HG03354 (cell line): ENCODE measurements around the gene PLPP4.

Experiments used
- ATAC-seq: cut with Tn5 transposase; IDR thresholded peaks from one replicate; pipeline ENCODE4 v1.9.1; 2021; ENCODE audit warnings: mild to moderate bottlenecking; ENCODE audit not compliant: unreplicated experiment, poor library complexity, severe bottlenecking

PLPP4 gene

DNA sequence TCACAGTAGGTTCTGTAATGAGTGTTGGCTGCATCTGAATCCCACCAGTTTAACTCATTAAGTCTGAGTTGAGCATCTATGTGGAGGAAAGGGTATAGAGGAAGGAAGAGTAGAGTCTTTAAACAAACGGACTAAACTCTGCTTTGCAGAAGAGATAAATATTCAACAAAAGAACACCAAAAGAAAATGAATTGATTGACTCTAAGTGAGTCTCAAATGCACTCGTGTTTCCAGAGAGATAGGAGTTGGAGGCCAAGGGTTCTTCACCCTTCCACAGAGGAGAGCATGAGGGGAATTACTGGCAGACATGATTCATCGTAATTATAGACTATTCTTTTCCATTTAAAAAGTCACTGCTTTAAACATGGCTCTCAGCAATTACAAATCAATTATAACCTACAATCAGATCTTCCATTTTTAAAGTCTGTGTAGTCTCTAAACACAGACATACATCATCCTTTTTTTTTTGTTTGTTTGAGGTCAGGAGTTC lies 56.3 kb downstream of the PLPP4 start:
- no peak for ATAC-seq

DNA sequence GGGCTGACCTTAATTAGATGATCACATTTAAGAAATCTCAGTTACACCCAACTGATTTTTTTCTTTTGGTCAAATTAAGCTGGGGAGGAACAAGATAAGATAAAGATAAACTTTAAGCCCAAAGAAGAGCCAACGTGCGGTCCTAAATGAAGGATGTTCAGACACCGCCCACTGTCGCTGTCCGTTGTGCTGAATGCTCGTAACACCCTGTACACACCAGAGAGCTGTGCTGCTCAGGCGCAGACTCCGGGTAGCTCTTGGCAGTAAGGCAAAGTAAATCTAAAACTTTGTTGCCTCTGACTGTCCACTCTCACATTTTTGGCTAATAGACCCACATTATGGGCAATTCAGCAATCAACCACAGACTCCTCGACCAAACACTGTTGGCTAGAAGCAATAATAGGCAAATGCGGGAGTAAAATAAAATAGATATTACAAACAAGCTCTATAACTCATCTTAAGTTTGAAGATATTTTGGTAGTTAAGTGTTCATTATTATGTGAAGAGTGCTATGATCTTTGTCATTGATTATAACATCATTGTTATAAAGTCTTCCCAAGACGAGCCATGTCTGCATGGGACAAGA lies 57.1 kb downstream of the PLPP4 start:
- ATAC-seq: no peak

DNA sequence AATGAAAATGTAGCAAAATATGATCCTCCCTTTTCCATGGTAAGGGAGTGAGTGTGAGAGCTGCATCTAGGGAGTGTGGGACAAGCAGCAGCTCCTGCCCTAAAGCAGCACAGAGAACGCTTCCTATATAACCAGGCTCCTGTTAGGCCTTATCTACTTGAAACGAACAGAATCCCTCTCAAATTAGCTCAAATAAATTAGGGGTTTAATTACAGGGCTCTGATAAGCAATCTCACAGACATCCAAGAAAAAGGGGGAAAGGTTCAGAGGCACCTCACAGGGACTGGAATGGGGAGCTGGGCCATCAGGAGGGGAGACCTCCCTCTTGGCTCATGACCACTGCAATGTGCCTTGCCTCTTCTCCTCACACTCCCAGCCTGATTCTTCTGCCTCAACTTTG lies 57.9 kb downstream of the PLPP4 start:
- ATAC-seq: no peak

DNA sequence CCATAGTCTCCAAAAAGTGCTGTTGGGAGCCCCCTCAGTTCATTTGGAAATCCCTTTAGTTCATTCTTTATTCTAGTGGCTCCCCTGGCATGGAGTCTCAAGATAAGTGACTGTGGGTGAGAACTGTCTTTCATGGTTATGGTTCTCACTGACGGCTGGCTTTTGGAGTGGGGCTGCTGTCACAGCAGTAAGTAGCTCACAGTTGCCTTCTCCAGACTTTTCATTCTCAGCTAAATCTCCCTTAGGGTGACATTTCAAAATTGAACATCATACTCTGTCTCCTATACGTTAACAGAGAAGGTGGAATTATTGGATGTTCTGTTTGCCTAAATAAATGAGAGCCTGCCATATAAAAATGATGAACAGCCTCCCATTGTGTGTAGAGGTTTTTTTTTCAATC lies 58.7 kb downstream of the PLPP4 start:
- ATAC-seq: no peak

DNA sequence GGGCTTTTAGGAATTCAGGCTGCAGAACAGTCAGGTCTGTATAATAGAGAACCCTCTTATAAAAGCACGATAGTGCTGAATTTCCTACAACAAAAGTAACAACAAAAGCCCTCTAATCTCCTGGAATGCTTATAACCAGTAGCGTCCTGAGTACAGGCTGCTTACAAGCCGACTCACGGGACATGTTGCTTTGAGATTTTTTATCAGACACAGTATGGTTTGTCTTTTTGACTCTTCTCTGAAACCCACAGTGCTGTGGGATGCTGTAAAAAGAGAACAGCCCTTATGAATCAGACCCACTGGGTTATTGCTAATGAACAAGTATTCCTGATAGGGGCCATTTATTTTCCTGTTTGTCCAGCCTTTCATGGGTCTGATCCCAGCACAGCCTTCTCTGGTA lies 59.4 kb downstream of the PLPP4 start:
- no peak for ATAC-seq

DNA sequence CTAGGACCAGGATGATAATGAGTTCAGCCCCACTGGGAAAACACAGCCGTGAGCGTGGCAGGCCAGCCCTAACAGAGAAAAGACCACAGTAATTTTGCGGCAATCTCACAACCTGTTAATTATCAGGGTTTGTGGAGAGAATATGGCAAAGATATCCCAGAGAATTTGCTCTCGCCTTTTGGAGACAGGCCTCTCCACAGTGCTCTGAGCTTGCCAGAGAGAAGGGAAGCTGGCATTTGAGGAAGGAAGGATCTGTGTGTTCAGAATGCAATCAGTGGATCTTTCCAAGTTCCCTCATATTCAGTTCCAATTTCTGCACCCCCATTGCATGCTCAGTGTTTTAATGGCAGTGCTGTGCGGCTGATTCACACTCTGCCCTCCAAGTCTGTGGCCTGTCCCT lies 60.2 kb downstream of the PLPP4 start:
- ATAC-seq: no peak

GRCh38 chr10:120517881-120518484 lies 61.0 kb downstream of the PLPP4 start:
- no peak for ATAC-seq

DNA sequence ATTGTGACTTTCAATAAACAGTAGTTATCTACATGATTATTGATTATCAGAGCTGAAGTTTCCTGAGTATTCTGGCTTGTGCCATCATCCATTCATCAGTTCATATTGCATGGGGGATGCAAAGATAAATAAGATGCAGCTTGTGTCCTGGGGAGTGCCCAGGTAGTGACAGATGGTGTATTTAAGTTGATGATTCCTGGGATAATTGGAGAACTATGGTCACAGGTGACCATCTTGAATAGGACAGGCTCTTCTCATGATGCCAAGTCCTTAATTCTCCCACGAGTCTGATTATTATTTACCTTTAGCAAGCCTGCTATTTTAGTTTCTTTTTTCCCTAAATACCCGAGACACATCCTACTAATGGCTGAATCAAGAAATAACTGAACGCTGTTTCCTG lies 64.9 kb downstream of the PLPP4 start:
- no peak for ATAC-seq

- ATAC-seq: no peak
Measured at GRCh38 chr10:120527691-120528090, 70.7 kb downstream of the PLPP4 start.

DNA sequence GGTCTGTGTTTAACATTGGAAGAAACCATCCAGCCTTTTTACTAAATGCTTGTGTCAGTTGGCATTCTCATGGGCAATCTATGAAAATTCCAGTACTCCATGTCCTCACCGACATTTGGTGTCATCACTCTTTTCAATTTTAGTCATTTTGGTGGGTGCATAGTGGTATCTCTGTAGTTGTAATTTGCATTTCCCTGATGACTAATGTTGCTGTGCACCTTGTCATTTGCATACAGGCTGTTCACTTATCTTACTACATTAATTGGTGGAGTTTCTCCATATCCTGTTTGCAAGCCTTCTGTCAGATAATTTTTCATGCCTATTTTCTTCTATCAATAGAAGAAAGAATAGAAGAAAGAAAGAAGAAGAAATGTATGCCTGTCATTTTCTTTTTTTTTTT lies 73.7 kb downstream of the PLPP4 start:
- ATAC-seq: no peak

DNA sequence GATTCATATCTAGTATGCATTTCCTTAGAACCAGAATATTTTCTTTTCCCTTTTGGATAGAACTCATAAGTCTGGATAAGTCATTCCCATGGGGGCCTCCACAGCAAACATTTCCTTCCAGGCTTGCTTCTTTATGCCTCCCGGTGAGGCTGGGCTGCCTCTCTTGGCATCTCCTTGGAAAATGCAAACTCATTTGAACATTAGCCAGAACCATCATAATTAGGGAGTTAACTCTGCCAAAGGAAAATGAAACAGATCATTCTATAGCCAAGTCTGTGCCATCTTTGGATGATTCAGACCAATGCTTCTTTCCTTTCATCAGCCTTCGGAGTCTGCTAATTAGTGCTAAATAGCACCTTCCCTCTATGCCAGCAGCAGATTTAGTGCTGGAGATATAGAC lies 81.1 kb downstream of the PLPP4 start:
- ATAC-seq: no peak

GRCh38 chr10:120539076-120539475 lies 82.0 kb downstream of the PLPP4 start:
- no peak for ATAC-seq

- ATAC-seq: no peak
Measured at GRCh38 chr10:120540486-120540885, 83.5 kb downstream of the PLPP4 start.

DNA sequence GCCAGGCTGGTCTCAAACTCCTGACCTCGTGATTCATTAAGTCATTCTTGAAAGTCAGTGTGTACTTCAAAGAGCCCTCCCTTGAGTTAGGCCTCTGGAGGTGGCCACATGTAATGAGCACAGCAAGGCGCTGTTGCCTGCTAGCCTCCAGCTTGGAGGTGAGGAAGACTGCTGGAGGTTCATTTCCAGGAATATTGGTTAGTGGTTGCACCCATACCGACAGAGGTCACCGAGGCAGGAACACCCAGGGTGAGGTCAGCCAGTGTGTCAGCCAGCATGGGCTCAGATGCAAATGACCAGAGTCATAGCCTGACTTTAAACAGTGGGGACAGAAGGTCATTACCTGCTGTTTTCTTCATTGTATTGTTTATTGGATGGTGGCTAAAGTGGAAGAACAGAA lies 85.0 kb downstream of the PLPP4 start:
- no peak for ATAC-seq

GRCh38 chr10:120542591-120542990 lies 85.6 kb downstream of the PLPP4 start:
- ATAC-seq: no peak

GRCh38 chr10:120543291-120543690 lies 86.3 kb downstream of the PLPP4 start:
- ATAC-seq: no peak

- ATAC-seq: no peak
Measured at GRCh38 chr10:120548210-120548609, 91.2 kb downstream of the PLPP4 start.

GRCh38 chr10:120552262-120552661 lies 95.2 kb downstream of the PLPP4 start:
- ATAC-seq: no peak

- ATAC-seq: no peak
Measured at GRCh38 chr10:120553911-120554310, 96.9 kb downstream of the PLPP4 start.

DNA sequence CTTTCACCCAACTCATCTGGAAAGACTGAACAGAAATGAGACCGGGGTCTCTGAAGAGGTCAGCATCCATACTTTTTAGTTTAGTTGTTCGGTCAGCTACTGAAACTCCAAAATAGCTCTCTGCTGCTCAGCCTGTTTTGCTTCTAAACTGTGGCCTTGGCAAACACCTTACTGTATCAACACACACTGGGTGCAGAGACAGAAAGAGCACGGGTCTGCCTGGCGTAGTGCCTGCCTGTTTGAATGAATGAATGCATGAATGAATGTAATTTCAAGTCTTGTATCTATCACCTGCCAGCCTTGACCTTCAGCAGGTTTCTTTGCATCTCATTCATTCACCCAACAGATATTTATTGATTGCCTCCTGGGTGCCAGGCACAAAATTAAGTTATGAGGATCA lies 98.4 kb downstream of the PLPP4 start:
- no peak for ATAC-seq

GRCh38 chr10:120555842-120556532 lies 99.0 kb downstream of the PLPP4 start:
- ATAC-seq: no peak
